COLO829 (cell line): ENCODE measurements around the gene CCDC38.

Experiments used
- DNase-seq: peaks from one replicate; pipeline ENCODE4 v3.0.0; 2012; ENCODE audit warnings: low spot score

CCDC38 gene

DNA sequence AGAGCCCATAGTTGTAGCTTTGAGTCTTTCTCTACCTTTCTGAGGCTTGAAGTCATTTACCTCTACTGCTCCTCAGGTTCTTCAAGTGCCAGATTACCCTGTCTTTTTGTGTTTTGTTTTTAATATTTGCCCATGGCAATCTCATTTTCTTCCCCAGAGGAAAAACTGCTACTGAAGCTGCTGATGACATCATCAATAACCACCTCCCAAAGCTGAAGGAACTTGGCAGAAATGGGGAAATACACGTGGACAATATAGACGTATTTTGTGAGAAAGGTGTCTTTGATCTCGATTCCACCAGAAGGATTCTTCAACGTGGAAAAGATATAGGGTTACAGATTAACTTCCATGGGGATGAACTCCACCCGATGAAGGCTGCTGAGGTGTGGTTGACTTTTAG, 17.8 kb upstream of the CCDC38 start:
- DNase-seq: no peak

DNA sequence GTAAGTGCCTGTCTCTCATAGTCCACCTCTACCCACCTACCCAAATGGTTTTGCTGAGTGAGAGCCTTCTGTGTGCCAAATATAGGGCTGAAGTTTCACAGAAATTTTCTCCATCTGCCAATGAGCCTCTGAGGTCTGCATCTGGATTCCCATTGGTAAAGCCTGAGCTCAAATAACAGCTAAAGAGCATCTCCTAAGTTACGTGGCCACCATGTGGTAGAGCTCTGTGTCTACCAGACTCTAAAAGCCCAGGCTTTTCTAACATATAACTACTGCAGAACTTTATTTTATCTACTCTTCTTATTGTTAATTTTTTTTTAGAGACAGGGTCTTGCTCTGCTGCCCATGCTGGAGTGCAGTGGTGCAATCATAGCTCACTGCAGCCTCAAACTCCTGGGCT, 16.7 kb upstream of the CCDC38 start:
- DNase-seq: no peak

DNA sequence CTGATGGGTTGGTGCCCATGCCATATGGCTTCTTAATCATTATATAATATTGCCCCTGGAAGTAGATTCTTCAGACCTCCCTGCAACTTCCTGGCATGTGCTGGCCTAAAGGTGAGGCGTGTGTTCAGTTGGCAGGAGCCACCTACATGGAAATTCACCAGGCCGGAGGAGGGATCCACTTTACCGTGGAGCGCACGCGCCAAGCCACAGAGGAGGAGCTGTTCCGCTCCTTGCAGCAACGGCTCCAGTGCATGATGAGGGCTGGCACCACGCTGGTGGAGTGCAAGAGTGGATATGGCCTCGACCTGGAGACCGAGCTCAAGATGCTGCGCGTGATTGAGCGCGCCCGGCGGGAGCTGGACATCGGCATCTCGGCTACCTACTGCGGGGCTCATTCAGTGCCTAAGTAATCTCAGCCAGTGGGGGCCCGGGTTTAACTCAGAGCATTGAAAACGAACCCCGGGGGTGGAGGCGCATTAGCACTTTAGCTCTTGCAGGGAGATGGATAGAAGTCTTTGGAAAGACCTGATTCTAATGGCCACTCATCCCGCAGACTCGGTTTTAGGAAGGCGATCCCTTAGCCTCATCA, 14.2 kb upstream of the CCDC38 start:
- no peak for DNase-seq

GRCh38 chr12:95955549-95956159, 13.2 kb upstream of the CCDC38 start:
- DNase-seq: no peak

GRCh38 chr12:95953000-95953399, 10.6 kb upstream of the CCDC38 start:
- no peak for DNase-seq

GRCh38 chr12:95951515-95951914, 9.1 kb upstream of the CCDC38 start:
- DNase-seq: no peak

- DNase-seq: no peak
Observed at GRCh38 chr12:95949477-95950206, 7.2 kb upstream of the CCDC38 start.

- DNase-seq: no peak
Observed at GRCh38 chr12:95944108-95944704, 1.8 kb upstream of the CCDC38 start.

DNA sequence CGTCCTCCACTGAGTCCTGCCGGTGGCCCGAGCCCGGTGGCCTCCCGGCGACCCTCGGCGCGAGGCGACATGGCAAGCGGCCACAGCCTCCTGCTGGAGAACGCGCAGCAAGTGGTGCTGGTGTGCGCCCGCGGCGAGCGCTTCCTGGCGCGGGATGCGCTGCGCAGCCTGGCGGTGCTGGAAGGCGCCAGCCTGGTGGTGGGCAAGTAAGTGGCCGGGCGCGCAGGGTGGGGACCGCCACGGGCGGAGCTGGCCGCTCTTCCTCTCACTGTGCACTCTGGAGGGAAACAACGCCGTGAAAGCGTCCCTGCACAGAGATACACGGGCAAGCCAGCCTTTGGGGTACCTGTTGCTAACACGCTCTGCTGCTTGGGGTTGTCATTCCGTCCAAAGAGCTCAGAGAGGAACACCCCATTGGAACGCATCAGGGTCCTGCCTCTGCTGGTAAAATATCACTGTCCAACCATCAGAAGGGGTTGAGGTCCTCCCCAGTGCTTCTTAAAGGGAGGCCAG, 972 bp upstream of the CCDC38 start, which contains the start of gene AMDHD1:
Gene AMDHD1, plus strand, starts transcription at position 2 of the 513 bp plus-strand sequence. Its CDS starts 68 bp downstream, at position 70.
- DNase-seq: peak; percentile 21

DNA sequence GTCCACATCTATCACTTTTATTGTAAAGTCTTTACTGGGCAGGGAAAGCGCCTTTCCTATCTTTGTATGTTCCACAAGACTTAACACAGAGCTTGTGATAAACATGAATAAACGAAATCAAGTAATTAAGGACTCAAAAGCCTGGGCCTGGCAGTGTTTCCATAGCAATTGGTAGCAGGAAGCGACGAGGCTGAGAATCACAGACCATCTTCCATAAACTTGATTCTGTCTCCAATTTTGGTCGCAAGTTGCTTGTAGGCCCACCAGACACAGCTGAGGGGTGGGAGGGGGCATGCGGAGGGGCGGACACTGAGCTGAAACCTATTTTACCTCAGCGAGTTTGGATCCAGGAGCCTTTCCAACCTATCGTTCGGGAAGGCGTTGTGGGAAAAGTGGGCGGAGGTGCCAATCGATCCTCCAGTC, 302 bp downstream of the CCDC38 start:
- no peak for DNase-seq

- no peak for DNase-seq
Observed at GRCh38 chr12:95940514-95940913, 1.9 kb downstream of the CCDC38 start.

DNA sequence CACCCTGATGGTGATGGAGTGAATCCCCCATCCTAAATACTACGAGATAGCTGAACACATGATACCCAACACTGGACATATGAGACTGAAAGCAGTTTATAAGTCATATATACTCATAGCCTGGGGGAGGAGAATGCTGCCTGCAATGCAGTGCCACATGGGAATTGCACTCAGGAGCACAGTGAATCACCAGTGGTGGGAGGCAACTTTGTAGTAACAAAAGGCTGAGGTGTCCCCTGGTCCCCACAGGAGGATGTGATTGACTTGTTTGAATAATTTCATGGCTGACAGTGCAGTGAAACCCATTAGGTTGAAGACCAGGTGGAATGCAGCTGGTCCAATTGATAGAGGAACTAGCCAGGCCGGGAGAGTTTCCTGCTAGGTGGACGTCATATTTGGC, 20.2 kb downstream of the CCDC38 start:
- peak; percentile 6 for DNase-seq

- no peak for DNase-seq
Observed at GRCh38 chr12:95919110-95919509, 23.3 kb downstream of the CCDC38 start.

- peak; percentile 53 for DNase-seq
Observed at GRCh38 chr12:95918194-95918993, 24.0 kb downstream of the CCDC38 start.

DNA sequence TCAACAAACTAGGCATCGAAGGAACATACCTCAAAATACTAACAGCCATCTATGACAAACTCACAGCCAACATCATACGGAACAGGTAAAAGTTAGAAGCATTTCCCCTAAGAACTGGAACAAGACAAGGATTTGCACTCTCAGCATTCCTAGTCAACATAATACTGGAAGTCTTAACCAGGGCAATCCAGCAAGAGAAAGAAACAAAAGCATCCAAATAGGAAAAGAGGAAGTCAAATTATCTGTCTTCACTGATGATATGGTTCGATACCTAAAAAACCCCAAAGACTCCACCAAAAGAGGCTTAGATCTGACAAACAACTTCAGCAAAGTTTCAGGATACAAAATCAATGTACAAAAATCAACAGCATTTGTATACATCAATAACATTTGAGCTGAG, 32.5 kb downstream of the CCDC38 start:
- DNase-seq: no peak

- no peak for DNase-seq
Observed at GRCh38 chr12:95908573-95908972, 33.8 kb downstream of the CCDC38 start.

DNA sequence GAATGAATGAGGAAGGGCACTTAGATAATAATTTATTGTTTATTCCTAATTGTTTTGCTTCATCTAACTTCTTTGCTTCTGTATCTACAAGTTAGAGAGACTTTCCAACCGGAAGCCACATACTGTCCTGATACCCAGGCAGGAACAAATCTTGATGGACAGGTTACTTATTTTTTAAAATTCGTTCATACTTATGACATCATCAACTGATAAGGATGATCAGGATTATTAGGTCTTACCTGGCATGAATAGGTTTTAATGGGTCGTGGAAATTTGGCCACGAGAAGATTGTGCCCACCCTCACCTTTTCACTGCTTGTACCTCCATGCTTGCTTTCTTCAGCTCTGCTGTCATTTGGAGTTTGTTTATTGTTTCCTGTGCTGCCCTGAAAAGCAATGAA, 44.3 kb downstream of the CCDC38 start:
- no peak for DNase-seq

DNA sequence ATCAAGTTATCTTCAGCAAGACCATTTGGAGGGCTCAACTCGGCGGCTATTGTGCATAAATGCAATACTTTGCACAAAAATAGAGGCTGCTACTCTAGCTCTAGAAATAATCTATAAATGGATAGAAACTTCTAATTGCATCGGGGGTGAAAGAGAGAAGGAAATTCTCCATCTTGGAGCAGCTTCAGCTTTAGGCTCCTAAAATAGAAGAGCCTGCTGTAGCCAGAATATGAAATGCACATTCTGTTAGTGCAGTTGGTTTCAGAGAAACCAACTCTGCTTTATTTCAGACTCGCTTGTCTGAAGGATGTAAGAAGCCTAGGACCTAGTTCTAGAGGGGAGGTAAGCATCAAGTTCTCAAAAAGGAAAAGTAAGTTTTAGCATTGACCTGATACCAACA, 45.6 kb downstream of the CCDC38 start:
- no peak for DNase-seq

DNA sequence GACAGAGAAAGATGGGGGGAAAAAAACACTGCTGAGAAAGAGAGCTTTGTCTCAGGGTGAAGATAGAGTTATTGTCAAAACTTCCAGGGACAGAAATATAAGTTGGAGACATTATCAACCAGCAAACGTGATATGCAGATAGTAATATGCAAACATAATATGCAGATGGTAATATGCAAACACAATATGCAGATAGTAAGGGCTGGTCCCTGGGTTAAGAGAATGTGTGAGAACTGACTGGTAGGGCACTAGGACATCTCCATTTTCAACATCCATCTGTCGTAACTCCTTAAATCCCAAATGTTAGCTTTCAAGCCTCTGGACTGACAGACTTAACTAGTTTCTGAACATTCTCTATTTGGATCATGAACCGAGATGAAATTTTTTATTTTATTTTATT, 51.5 kb downstream of the CCDC38 start:
- DNase-seq: no peak

GRCh38 chr12:95887311-95887710, 55.1 kb downstream of the CCDC38 start:
- DNase-seq: no peak

DNA sequence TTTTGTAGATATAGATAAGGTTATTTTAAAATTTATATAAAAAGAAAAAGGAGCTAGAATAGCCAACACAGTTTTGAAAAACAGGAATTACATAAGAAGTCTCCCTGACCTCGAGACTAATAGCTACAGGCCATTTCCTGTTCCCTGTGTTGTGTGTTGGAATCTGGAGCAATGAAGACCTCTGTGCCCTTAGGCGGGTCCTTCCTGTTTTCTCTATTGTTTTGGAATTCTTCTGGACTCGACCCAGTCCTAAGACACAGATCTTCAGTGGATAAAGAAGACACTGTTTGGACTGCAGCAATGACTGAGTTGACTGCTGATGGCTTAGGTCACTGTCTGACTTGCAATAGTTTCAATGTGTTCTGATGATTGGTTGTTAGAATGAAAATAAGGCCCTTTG, 57.4 kb downstream of the CCDC38 start:
- DNase-seq: peak; percentile 24

GRCh38 chr12:95882873-95883272, 59.5 kb downstream of the CCDC38 start:
- DNase-seq: no peak
